GM23338 (cell line): ENCODE measurements around the gene GSG1L. TPM values are rescaled to one million over a fixed set of nuclear protein-coding genes. Genes with fewer than 3 reads are reported as not detected.

Experiments used
- ATAC-seq: fragments of 200-7000 bp; cut with Tn5 transposase; 3 replicates; pipeline ENCODE4 v1.9.1; 2020
- DNase-seq: peaks from one replicate; pipeline ENCODE4 v3.0.0-alpha.2; 2015; ENCODE audit warnings: low spot score
- H2AFZ ChIP-seq: fragments of 200-600 bp; sonication (generic); 2 replicates; pipeline ENCODE4 v1.8.0; 2016; ENCODE audit warnings: antibody characterized with exemption, mild to moderate bottlenecking, moderate library complexity
- H3F3A ChIP-seq: fragments of 200-600 bp; sonication (generic); replicated peaks from 2 replicates; pipeline ENCODE4 v1.8.0; 2017; ENCODE audit warnings: antibody characterized with exemption, mixed run types, low read depth
- H3K27ac ChIP-seq: fragments of 200-600 bp; sonication (generic); 2 replicates; pipeline ENCODE4 v1.6.1; 2016; ENCODE audit warnings: low read depth
- H3K27me3 ChIP-seq: fragments of 200-600 bp; sonication (generic); 2 replicates; pipeline ENCODE4 v1.8.0; 2016; ENCODE audit warnings: mild to moderate bottlenecking, mixed run types, moderate library complexity; ENCODE audit not compliant: insufficient read depth
- H3K36me3 ChIP-seq: fragments of 200-600 bp; sonication (generic); 2 replicates; pipeline ENCODE4 v1.8.0; 2016; ENCODE audit warnings: mild to moderate bottlenecking; ENCODE audit not compliant: insufficient read depth
- H3K4me1 ChIP-seq: fragments of 200-600 bp; sonication (generic); 2 replicates; pipeline ENCODE4 v1.8.0; 2016; ENCODE audit warnings: mild to moderate bottlenecking, moderate library complexity; ENCODE audit not compliant: insufficient read depth
- H3K4me2 ChIP-seq: fragments of 200-600 bp; sonication (generic); 2 replicates; pipeline ENCODE4 v1.7.1; 2017; ENCODE audit warnings: mixed run types
- H3K4me3 ChIP-seq: fragments of 200-600 bp; sonication (generic); 2 replicates; pipeline ENCODE4 v1.6.1; 2016; ENCODE audit warnings: mixed run types
- H3K79me2 ChIP-seq: fragments of 200-600 bp; sonication (generic); replicated peaks from 2 replicates; pipeline ENCODE4 v1.8.0; 2017; ENCODE audit warnings: mild to moderate bottlenecking; ENCODE audit not compliant: insufficient read depth
- H3K9me2 ChIP-seq: fragments of 200-600 bp; sonication (generic); 2 replicates; pipeline ENCODE4 v1.8.0; 2017; ENCODE audit not compliant: insufficient read depth
- H4K20me1 ChIP-seq: fragments of 200-600 bp; sonication (generic); replicated peaks from 2 replicates; pipeline ENCODE4 v1.8.0; 2017; ENCODE audit warnings: mild to moderate bottlenecking; ENCODE audit not compliant: insufficient read depth
- H3K27ac Mint-ChIP-seq: 2 replicates; pipeline ENCODE4 v1.8.0; 2020; ENCODE audit warnings: inconsistent platforms, mild to moderate bottlenecking, moderate library complexity, mixed read lengths
- H3K27me3 Mint-ChIP-seq: 3 replicates; pipeline ENCODE4 v1.8.0; 2022; ENCODE audit warnings: low read depth, mild to moderate bottlenecking, moderate library complexity, mixed read lengths, inconsistent platforms; ENCODE audit not compliant: insufficient read depth, poor library complexity
- H3K36me3 Mint-ChIP-seq: 3 replicates; pipeline ENCODE4 v1.8.0; 2021; ENCODE audit warnings: low read depth, mild to moderate bottlenecking, inconsistent platforms, moderate library complexity, mixed read lengths
- H3K4me1 Mint-ChIP-seq: 3 replicates; pipeline ENCODE4 v1.8.0; 2020; ENCODE audit warnings: mild to moderate bottlenecking, inconsistent platforms, mixed read lengths
- H3K4me3 Mint-ChIP-seq: 3 replicates; pipeline ENCODE4 v1.8.0; 2021; ENCODE audit warnings: moderate library complexity, mild to moderate bottlenecking, inconsistent platforms, mixed read lengths
- H3K9me3 Mint-ChIP-seq: 3 replicates; pipeline ENCODE4 v1.8.0; 2020; ENCODE audit warnings: moderate library complexity, mild to moderate bottlenecking, inconsistent platforms, mixed read lengths
- CREB1 ChIP-seq: fragments of 250-450 bp; sonication (Bioruptor Pico); IDR thresholded peaks from 2 replicates; pipeline ENCODE4 v1.5.0; 2020; ENCODE audit warnings: low read depth, mild to moderate bottlenecking, moderate library complexity
- CTCF ChIP-seq, 2 experiments: fragments of 200-600 bp in 1 of 2; sonication (generic) in 1 of 2; conservative IDR thresholded peaks; 2 replicates each; pipeline versions ENCODE4 v1.5.1 to v1.6.1; 2016 to 2017; ENCODE audit warnings: antibody characterized with exemption in 2 of 2, low read depth in 2 of 2, mild to moderate bottlenecking in 2 of 2, moderate library complexity in 1 of 2
- ETS1 ChIP-seq: IDR thresholded peaks from 2 replicates; pipeline ENCODE4 v1.6.1; 2016; ENCODE audit warnings: antibody characterized with exemption
- EZH2phosphoT487 ChIP-seq: fragments of 200-600 bp; sonication (generic); IDR thresholded peaks from one replicate; pipeline ENCODE4 v1.8.1; 2018; ENCODE audit warnings: antibody characterized with exemption; ENCODE audit not compliant: unreplicated experiment
- JUNB ChIP-seq: IDR thresholded peaks from one replicate; pipeline ENCODE4 v1.6.1; 2016; ENCODE audit warnings: antibody characterized with exemption; ENCODE audit not compliant: unreplicated experiment
- NANOG ChIP-seq: IDR thresholded peaks from 2 replicates; pipeline ENCODE4 v1.6.1; 2016; ENCODE audit warnings: antibody characterized with exemption, borderline replicate concordance
- polyA plus RNA-seq: library from polyadenylated mRNA; unstranded; fragments of >200 nt; fragmentation: Nextera tagmentation; extraction: Ambion mirVana; gene quantifications from 2 replicates; pipeline ENCODE4 v1.2.1, GENCODE V29; 2016
- total RNA-seq: library from RNA; depleted of rRNA; stranded (reverse); fragments of >200 nt; shearing (Covaris generic); gene quantifications from 2 replicates; pipeline ENCODE4 v1.2.3, GENCODE V29; 2014
- TF ChIP-seq, protein P1 (sequence below): IDR thresholded peaks from one replicate; pipeline ENCODE4 v1.6.1; 2018; ENCODE audit warnings: antibody characterized with exemption; ENCODE audit not compliant: unreplicated experiment

GSG1L gene
- total and polyA plus RNA-seq, 2 experiments from 2014 or later, result 0.36 to 0.63 TPM

GRCh38 chr16:27978876-27979275 is 84.6 kb downstream of the GSG1L start:
- Histone ChIP-seq H3K36me3 (no peaks in the 10 kb centered on the region), H3K9me2 (no peaks in the 10 kb centered on the region), H4K20me1 (no peaks in the 10 kb centered on the region), H3F3A (no peaks in the 10 kb centered on the region), H3K4me1 (no peaks in the 10 kb centered on the region), H2AFZ (no peak overlapping the region), H3K79me2 (no peaks in the 10 kb centered on the region), H3K4me2 (no peak overlapping the region), H3K27me3 (no peaks in the 10 kb centered on the region), H3K4me3 (no peak overlapping the region), H3K27ac (no peak overlapping the region)
- Mint-ChIP-seq H3K9me3 (peaks cover 6% of the 10 kb centered on the region; the same call in 1 of the 3 replicates), H3K27ac (no peak overlapping the region), H3K4me3 (no peak overlapping the region), H3K4me1 (no peaks in the 10 kb centered on the region), H3K36me3 (no peaks in the 10 kb centered on the region; the same call in 2 of the 3 replicates), H3K27me3 (peaks cover 2% of the 10 kb centered on the region)
- ATAC-seq, result no peak
- DNase-seq, result no peak
- TF ChIP-seq NANOG, result no peak
- TF ChIP-seq, protein P1, sequence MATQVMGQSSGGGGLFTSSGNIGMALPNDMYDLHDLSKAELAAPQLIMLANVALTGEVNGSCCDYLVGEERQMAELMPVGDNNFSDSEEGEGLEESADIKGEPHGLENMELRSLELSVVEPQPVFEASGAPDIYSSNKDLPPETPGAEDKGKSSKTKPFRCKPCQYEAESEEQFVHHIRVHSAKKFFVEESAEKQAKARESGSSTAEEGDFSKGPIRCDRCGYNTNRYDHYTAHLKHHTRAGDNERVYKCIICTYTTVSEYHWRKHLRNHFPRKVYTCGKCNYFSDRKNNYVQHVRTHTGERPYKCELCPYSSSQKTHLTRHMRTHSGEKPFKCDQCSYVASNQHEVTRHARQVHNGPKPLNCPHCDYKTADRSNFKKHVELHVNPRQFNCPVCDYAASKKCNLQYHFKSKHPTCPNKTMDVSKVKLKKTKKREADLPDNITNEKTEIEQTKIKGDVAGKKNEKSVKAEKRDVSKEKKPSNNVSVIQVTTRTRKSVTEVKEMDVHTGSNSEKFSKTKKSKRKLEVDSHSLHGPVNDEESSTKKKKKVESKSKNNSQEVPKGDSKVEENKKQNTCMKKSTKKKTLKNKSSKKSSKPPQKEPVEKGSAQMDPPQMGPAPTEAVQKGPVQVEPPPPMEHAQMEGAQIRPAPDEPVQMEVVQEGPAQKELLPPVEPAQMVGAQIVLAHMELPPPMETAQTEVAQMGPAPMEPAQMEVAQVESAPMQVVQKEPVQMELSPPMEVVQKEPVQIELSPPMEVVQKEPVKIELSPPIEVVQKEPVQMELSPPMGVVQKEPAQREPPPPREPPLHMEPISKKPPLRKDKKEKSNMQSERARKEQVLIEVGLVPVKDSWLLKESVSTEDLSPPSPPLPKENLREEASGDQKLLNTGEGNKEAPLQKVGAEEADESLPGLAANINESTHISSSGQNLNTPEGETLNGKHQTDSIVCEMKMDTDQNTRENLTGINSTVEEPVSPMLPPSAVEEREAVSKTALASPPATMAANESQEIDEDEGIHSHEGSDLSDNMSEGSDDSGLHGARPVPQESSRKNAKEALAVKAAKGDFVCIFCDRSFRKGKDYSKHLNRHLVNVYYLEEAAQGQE, result no peak
- TF ChIP-seq JUNB, result no peak
- TF ChIP-seq CREB1 (CRISPR knock-in tag), result no peak
- TF ChIP-seq ETS1, result no peak
- no peak for TF ChIP-seq EZH2phosphoT487
- no peak for TF ChIP-seq CTCF (conservative IDR thresholded peaks at IDR 0.05; ENCODE audit: low read depth in 2 of 2)

DNA sequence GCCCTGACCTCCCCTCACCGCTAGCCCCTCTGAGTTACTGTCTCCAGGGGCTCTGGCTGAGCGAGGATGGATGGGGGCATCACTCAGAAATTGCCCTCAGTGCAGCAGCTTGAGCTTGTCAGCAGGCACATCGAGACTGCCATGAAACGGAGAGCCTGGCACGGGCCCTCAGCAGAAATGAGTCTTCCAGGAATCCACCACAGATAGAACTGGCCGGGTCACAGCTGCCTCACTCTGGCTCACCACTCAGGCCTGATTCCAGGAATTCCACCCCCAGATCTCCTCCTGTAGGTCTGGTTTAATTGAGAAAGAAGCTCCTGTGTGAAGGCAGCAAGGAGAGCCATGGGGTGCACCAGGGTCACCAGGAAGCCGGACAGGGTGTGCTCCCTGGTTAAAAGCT is 85.5 kb downstream of the GSG1L start:
- Histone ChIP-seq H4K20me1 (no peaks in the 10 kb centered on the region), H3K4me3 (no peak overlapping the region), H2AFZ (no peak overlapping the region), H3K36me3 (no peaks in the 10 kb centered on the region), H3F3A (no peaks in the 10 kb centered on the region), H3K79me2 (no peaks in the 10 kb centered on the region), H3K27me3 (no peaks in the 10 kb centered on the region), H3K9me2 (no peaks in the 10 kb centered on the region), H3K27ac (no peak overlapping the region), H3K4me2 (no peak overlapping the region), H3K4me1 (no peaks in the 10 kb centered on the region)
- ATAC-seq (no peak), DNase-seq (no peak)
- no peaks in the 10 kb centered on the region for H3K4me1 Mint-ChIP-seq
- H3K27ac Mint-ChIP-seq, result no peak overlapping the region
- H3K27me3 Mint-ChIP-seq, result peaks cover 2% of the 10 kb centered on the region
- peaks cover 6% of the 10 kb centered on the region; the same call in 1 of the 3 replicates for H3K9me3 Mint-ChIP-seq
- no peak overlapping the region for H3K4me3 Mint-ChIP-seq
- no peaks in the 10 kb centered on the region; the same call in 2 of the 3 replicates for H3K36me3 Mint-ChIP-seq
- TF ChIP-seq CTCF (conservative IDR thresholded peaks at IDR 0.05; ENCODE audit: low read depth in 2 of 2), result no peak
- no peak for TF ChIP-seq EZH2phosphoT487
